Omental fat pad (tissue), 4 donors: ENCODE results near the gene BRICD5. TPM values are rescaled to one million over a fixed set of nuclear protein-coding genes. Genes with fewer than 3 reads are reported as not detected.
"Not testable (repeated sequence)": the region's sequence is repeated elsewhere in the genome, so short reads cannot be mapped to it uniquely, and the experiment has no call there.

Experiments used
- ATAC-seq: fragments of 150-250 bp; one replicate; pipeline ENCODE4 v1.9.1; 2016; ENCODE audit warnings: mild to moderate bottlenecking, moderate library complexity; ENCODE audit not compliant: low FRiP score
- DNase-seq: peaks from one replicate; pipeline ENCODE4 v3.0.0-alpha.2; 2019; ENCODE audit warnings: low spot score
- total RNA-seq, 4 donors: library from RNA; depleted of rRNA; stranded (reverse); fragments of >200 nt; gene quantifications; one replicate each; pipeline ENCODE4 v1.1.0, GENCODE V29; 2016
- TF ChIP-seq, protein P1 (sequence below), 3 donors: fragments of 450-650 bp; IDR thresholded peaks; one replicate each; pipeline ENCODE4 v1.5.1; 2016 to 2017; ENCODE audit warnings: antibody characterized with exemption in 3 of 3, mild to moderate bottlenecking in 3 of 3, moderate library complexity in 2 of 3

Gene BRICD5
- total RNA-seq, 4 donors from 2014 or later: 1.5 to 10.1 (median 4.3) TPM

DNA sequence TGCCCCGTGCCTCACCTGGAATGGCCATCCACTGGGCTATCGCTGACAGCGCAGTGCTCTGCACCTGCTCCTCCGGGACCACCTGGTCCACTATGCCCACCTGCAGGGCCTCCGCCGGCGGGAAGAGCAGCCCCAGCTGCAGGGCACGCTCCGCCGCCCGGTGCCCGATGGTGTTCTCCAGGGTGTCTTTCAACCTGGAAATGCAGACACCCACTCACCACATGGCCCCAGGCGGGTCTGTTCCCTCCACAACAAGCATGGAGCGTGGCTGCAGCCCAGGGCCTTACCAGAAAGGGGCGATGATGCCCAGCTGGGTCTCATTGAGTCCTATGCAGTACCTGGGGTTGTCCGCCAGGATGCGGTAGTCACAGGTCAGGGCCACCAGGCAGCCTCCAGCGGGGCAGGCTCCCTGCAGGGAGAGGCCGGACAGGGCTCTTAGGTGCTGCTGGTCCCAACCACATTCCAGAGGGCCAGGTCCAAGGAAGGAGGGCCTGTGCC, 32.4 kb upstream of the BRICD5 start:
- DNase-seq (no peak), ATAC-seq (no peak)
- TF ChIP-seq, protein P1, sequence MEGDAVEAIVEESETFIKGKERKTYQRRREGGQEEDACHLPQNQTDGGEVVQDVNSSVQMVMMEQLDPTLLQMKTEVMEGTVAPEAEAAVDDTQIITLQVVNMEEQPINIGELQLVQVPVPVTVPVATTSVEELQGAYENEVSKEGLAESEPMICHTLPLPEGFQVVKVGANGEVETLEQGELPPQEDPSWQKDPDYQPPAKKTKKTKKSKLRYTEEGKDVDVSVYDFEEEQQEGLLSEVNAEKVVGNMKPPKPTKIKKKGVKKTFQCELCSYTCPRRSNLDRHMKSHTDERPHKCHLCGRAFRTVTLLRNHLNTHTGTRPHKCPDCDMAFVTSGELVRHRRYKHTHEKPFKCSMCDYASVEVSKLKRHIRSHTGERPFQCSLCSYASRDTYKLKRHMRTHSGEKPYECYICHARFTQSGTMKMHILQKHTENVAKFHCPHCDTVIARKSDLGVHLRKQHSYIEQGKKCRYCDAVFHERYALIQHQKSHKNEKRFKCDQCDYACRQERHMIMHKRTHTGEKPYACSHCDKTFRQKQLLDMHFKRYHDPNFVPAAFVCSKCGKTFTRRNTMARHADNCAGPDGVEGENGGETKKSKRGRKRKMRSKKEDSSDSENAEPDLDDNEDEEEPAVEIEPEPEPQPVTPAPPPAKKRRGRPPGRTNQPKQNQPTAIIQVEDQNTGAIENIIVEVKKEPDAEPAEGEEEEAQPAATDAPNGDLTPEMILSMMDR (IDR thresholded peaks at IDR 0.05): no peak

DNA sequence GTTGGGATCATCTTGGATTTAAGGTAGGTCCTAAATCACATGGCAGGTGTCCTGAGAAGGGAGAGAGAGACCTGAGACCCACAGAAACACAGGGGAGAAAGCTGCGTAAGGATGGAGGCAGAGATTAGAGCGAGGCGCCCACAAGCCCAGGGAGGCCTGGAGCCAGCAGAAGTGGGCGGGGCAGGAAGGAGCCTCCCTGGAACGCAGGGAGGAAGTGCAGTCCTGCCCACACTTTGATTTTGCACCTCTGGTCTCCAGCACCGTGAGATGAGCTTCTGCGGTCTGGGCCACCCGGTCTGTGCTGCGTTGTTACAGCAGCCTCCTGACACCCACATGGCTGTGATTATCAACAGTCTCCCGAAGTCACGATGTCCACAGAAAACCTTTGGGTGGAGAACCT, 31.9 kb upstream of the BRICD5 start:
- no peak for ATAC-seq
- DNase-seq: no peak
- TF ChIP-seq, protein P1 (IDR thresholded peaks at IDR 0.05): no peak

DNA sequence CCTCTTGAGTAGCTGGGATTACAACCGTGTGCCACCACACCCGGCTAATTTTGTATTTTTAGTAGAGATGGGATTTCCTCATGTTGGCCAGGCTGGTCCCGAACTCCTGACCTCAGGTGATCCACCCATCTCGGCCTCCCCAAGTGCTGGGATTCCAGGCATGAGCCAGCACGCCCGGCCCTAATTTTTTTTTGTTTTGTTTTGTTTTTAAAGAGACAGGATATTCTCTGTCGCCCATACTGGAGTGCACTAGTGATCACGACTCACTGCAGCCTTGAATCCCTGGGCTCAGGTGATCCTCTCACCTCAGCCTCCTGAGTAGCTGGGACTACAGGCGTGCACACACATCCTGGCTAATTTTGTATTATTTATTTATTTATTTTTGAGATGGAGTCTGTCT, 29.7 kb upstream of the BRICD5 start:
- not testable (repeated sequence) for ATAC-seq, DNase-seq

DNA sequence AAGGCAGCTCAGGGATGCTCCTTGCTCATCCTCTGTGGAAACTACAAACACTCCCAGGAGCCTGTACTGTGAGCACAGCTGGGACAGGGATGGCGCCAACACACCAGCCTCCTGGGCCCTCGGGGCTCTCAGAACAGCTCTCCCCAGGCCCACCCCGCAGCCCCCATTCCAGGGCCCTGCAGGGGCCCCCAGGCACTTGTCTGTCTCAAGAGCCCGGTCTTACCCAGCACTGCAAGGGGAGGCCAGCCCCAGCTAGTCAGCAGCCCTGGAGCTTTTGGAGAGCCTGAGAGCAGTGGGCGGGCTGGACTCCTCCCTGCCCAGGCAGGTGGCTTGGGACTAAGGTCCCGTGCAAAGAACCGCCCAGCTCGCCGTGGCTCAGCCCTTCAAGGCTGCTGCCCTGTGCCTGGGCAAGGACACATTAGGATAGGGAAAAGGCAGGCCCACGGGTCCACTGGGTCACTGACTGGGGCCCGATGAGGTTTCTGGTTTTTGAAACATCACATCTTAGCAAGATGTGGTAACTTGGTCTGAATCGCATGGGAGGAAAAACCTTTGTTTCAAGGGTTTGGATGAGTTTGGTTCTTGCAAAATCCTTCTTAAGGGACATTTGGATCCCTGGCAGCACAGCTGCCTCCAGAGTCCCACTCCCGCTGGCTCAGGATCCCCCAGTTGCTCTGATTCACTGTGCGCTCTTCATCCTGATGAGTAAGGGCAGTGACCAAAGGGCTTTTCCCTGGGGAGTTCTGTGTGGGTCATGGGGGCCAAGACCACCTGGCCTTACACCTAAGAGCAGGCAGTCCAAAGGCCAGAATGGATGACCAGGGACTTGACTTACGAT, 28.4 kb upstream of the BRICD5 start:
- DNase-seq (no peak), ATAC-seq (no peak)
- TF ChIP-seq, protein P1 (IDR thresholded peaks at IDR 0.05): no peak

DNA sequence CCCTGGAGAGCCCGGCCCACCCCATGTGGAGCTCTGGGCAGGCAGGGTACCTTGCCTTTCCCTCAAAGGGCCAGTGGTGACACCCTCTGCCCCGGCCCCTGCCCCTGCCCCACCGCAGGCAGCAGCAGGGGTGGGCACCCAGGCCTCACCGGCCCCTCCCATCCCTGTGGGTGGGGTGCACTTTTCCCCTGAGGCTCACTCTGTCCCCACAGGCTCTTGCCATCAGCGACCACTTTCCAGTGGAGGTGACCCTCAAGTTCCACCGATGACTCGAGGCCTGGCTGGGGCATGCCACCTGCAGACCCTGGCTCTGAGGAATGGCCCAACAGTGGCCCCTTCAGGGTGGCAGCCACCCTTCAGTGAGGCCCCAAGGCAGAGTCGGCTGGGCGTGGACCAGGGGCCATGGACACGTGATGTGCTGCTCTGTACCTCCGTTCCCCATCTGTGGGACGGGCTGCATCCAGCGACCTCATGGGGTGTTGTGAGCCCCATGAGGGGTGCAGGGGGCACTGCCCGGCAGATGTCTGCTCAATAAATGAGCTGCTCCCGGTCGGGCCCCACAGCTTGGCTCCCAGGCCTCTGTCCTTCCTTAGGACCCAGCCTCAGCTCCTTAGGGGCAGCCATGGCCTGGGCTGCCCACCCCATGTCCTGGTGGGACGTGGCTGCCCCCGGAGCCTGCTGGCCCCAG, 27.6 kb upstream of the BRICD5 start:
- TF ChIP-seq, protein P1 (IDR thresholded peaks at IDR 0.05): no peak
- ATAC-seq: no peak

DNA sequence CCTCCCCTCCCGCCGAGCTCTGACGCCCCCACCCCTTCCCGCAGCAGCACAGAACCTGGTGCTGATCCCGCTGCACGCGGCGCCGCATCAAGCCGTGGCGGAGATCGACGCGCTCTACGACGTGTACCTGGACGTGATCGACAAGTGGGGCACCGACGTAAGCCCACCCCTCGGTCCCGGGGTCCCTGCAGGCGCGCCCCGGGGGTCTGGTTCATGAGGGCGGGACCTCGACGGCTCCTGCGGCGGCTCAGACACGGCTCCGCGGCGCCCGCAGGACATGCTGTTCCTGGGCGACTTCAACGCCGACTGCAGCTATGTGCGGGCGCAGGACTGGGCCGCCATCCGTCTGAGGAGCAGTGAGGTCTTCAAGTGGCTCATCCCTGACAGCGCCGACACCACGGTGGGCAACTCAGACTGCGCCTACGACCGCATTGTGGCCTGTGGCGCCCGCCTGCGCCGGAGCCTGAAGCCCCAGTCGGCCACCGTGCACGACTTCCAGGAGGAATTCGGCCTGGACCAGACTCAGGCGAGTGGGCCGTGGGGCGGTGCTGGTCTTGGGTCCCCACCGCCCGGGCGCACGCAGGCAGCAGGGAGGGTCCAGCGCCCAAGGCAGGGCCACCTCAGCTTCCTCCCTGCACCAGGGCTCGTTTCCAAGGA, 27.0 kb upstream of the BRICD5 start:
- no peak for ATAC-seq
- DNase-seq: no peak
- TF ChIP-seq, protein P1 (IDR thresholded peaks at IDR 0.05): no peak

More for the DNA sequence above, 27.6 kb upstream of the BRICD5 start:
- DNase-seq: no peak

DNA sequence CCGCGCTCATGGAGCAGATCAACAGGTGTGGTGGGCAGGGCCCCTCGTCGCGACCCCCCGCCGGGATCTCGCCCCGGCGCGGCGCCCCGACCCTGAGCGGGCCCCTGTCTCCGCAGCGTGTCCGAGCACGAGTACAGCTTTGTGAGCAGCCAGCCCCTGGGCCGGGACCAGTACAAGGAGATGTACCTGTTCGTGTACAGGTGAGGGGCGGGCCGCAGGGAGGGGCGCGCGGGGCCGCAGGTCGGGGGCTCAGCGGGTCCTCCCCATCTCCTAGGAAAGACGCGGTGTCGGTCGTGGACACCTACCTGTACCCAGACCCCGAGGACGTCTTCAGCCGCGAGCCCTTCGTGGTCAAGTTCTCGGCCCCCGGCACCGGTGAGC, 26.4 kb upstream of the BRICD5 start:
- TF ChIP-seq, protein P1 (IDR thresholded peaks at IDR 0.05): no peak
- DNase-seq: no peak
- ATAC-seq: no peak
